NCI-H1105 (cell line): ENCODE measurements around the gene DHRS4L2.
"Not testable (repeated sequence)": the region's sequence is repeated elsewhere in the genome, so short reads cannot be mapped to it uniquely, and the experiment has no call there.

Experiments
- DNase-seq: peaks from one replicate; lab custom pipeline; 2025; lab: John Stamatoyannopoulos, UW

DHRS4L2 gene

DNA sequence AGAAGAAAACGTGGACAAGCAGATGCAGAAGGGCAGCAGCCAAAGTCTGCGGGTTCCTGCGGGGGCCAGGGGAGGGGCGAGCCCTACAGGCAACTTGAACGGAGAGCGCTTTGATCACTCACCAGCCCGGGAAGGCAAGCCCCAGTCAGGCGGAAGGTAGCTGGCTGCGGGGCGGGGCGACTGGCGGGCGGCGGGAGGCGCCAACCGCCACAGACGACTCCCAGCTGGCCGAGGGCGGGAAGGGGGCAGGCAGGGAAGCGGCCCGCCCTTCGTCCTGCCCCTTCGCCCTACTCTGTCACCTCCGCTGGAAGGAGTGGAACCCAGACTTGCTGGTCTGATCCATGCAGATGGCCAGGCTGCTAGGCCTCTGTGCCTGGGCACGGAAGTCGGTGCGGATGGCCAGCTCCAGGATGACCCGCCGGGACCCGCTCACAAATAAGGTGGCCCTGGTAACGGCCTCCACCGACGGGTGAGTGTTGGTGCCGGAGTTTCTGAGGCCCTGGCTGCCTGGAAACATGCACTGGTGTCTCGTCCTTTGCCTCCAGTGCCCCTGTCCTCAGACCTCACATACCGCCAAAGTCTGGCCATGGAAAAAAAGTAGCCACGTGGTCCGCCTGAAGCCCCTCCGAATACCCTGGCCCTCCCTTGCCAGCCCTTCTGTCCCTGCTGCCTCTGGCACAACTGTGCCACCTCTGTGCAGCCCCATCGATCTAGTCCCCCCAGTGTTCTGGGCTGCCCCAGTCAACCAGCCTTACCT, at the start of gene DHRS4L2:
DHRS4L2 (plus strand) TSS at position 323 of the 757 bp plus-strand sequence; CDS start at position 342, 19 bp downstream.
- DNase-seq: not testable (repeated sequence)

DNA sequence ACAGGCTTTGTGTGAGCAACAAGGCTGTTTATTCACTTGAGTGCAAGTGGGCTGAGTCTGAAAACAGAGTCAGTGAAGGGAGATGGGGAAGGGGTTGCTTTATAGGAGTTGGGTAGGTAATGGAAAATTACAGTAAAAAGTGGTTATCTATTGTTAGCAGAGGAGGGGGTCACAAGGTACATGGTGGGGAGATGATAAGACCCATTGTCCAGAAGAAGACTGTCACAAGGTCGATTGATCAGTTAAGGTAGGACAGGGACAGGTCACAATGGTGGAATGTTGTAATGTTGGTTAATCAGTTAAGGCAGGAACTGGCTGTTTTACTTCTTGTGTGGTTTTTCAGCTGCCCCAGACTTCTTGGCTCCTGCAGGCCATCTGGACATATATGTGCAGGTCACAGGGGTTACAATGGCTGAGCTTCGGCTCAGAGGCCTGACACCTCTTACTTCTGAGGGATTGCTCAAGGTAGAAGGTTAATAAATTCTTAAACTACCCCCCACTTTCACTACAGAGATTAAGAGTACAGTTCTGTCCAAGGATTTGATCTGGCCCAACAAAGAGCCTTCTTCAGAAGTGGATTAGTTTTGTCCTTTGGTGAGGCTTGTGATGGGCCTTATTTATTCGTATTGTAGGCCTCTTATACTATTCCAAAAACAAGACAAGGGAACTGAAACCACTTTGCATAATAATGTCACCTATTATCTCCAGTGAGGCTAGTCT, 49.0 kb upstream of the DHRS4L2 start:
- DNase-seq: no peak

DNA sequence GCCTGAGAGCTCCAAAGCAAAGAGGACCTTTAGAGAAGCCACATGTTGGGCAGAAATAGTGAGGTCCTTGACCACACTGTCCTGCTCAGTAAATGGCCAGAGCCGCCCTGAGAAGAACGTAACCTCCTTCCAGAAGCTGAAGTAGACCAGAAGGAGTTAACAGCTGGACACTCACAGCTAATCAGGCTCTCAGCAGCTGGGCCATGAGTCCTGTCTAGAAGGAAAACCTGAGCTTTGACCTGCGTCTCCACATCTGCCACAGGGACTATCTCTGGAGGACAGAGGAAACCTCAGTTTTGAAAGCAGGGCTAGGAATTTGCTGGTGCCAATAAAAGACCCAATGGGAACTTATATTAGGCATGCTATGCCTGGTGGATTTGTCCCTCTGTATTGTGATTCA, 47.5 kb upstream of the DHRS4L2 start:
- DNase-seq: no peak

DNA sequence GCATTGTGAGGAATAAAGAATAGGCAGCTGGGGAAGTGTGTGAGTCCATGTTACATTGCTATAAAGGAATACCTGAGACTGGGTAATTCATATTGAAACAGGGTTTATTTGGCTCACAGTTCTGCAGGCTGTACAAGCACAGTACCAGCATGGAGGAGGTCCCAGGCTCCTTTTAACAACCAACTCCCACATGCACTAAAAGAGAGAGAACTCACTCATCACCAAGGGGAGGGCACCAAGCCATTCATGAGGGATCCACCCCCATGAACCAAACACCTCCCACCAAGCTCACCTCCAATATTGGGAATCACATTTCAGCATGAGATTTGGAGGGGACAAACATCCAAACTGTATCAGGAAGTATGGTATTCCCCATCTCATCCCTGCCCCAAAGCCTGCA, 47.1 kb upstream of the DHRS4L2 start:
- DNase-seq: no peak

DNA sequence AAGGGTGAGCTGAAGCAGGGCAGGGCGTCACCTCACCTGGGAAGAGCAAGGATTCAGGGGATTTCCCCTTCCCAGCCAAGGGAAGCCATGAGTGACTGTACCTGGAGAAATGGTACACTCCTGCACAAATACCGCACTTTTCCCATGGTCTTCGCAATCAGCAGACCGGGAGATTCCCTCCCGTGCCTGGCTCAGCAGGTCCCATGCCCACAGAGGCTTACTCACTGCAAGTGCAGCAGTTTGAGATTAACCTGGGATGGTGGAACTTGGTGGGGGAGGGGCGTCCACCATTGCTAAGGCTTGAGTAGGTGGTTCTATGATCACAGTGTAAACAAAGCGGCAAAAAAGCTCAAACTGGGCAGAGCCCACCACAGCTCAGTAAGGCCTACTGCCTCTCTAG, 46.1 kb upstream of the DHRS4L2 start:
- DNase-seq: no peak

DNA sequence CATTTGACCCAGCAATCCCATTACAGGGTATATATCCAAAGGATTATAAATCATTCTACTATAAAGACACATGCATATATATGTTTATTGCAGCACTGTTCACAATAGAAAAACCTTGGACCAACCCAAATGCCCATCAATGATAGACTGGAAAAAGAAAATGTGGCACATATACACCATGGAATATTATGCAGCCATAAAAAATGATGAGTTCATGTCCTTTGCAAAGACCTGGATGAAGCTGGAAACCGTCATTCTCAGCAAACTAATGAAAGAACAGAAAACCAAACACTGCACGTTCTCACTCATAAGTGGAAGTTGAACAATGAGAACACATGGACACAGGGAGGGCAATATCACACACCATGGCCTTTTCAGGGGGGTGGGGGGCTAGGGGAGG, 39.7 kb upstream of the DHRS4L2 start:
- not testable (repeated sequence) for DNase-seq

DNA sequence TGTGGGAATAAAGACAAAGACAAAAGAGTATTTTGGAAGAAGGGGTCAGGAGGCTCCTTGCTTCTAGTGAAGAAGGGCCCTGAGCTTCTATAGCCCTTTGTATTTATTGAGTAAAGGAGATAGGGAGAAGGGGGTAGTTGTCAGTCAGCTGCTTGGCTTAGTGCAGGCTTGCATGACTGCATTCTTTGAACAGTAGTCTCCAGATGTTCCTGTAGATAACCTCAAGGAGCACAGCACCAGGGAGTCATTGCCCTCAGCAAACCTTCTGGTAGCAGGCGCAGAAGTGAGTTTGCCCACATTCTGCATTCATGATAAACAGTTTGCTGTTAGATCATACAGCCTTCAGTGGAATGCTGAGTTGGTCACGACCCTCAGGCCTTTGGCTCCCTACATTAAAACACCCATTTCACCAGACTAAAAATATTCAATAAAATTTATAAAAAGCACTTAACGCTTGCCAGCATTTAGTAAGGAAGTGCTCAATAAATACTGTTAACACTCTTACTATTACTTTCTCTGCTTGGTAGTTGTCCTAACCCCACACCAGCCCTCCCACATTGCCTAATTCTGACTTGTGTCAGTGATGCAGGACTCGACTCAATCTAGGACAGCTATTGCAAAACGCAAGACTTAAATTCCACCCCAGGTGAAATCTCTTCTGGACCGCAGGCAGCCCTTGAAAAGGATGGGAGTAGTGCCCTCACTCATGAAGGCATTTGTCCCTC, 38.2 kb upstream of the DHRS4L2 start:
- no peak for DNase-seq

DNA sequence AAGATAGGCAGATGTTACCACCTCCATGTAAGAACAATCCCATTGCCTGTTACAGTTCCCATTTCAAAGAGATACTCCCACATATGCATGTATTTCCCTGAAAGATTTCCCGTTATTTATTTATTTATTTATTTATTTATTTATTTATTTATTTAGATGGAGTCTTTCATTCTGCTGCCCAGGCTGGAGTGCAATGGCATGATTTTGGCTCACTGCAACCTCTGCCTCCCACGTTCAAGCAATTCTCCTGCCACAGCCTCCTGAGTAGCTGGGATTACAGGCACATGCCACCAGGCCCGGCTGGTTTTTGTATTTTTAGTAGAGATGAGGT, 37.6 kb upstream of the DHRS4L2 start:
- not testable (repeated sequence) for DNase-seq

DNA sequence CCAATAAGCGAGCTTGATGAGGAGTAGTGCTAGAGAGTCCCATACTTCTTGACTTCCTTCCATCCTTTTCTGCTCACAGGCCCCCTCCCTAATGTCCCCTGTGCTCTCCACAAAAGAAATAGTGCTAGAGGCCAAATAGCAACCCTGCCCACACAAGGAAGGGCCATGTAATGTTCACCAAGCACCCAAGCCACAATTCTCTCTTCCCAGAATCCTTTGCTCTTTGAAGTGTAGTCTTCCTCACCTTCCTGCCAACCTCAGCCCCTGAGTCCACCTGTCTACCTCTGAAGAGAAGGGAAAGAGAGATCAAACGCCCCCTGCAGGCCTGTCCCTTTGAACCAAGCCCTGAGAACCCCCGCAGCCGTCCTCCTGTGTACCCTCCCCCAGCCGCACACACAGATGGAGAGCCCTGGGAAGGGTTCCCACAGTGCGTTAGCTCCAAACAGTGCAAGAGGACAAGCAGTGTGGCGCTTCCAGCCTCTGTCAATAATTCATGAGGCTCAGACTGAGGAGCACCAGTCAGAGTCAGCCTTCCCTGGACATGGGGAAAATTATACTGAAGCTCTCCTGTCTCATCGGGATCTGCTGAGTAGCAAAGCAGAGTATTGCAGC, 37.0 kb upstream of the DHRS4L2 start:
- no peak for DNase-seq

DNA sequence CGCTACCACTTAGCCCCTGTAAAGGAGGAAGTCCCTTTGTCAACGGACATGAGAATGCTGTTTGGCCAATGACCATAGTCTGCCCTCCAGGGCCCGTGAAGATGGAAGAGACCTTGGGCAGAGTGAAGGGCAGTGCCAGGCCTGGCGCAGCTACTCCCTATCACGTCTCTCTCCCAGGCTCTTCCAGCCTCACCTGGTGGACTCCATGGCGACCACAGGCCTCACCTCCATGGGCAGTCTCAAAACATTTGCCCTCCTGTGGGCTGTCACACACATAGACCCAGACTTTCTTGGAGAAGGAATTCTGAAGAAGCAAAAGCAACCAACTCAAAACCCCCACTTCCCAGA, 35.6 kb upstream of the DHRS4L2 start:
- not testable (repeated sequence) for DNase-seq

DNA sequence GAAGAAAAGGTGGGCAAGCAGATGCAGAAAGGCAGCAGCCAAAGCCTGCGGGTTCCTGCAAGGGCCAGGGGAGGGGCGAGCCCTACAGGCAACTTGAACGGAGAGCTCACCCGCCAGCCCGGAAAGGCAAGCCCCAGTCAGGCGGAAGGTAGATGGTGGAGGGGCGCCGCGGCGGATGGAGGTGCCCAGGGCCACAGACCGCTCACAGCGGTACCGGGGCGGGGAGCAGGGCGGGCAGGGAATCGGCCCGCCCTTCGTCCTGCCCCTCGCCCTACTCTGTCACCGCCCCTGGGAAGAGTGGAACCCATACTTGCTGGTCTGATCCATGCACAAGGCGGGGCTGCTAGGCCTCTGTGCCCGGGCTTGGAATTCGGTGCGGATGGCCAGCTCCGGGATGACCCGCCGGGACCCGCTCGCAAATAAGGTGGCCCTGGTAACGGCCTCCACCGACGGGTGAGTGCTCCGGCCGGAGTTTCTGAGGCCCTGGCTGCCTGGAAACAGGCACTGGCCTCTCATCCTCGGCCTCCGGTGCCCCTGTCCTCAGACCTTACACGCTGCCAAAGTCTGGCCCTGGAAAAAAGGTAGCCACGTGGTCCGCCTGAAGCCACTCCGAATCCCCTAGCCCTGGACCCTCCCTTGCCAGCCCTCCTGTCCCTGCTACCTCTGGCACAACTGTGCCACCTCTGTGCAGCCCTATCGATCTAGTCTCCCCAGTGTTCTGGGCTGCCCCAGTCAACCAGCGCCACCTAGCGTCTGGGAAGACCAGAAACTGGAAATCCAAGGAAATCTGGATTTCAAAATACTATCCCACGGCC, 35.1 kb upstream of the DHRS4L2 start, which contains the start of gene DHRS4:
DHRS4 (plus strand) TSS at position 307 of the 815 bp plus-strand sequence; CDS start at position 326, 19 bp downstream.
- DNase-seq: peak; percentile 80

DNA sequence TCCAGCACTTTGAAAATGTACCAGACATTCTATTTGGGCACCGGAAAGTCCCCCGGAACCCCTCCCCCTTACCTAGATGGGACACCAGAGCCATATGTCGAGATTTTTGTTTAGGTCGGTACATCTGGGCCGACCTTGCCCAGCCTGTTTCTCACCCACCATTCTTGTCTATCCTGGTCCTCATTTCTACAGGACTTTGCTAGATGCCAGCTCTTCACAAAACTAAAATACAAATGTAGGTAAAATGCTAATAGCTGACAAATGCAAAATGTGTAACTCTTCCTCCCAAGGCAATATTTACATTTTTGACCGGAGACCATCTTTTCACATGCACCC, 34.5 kb upstream of the DHRS4L2 start:
- not testable (repeated sequence) for DNase-seq

DNA sequence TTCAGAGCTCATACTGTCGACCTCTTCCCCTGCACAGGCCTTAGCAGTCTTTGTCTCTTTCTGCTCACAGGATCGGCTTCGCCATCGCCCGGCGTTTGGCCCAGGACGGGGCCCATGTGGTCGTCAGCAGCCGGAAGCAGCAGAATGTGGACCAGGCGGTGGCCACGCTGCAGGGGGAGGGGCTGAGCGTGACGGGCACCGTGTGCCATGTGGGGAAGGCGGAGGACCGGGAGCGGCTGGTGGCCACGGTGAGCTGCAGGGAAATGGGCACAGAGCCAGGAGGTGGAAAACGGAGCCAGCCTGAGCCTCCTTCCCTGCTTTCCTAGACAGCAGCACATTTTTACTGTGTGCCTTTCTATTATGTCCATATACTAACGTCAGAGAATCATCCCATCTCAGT, 33.8 kb upstream of the DHRS4L2 start:
- peak; percentile 5 for DNase-seq

DNA sequence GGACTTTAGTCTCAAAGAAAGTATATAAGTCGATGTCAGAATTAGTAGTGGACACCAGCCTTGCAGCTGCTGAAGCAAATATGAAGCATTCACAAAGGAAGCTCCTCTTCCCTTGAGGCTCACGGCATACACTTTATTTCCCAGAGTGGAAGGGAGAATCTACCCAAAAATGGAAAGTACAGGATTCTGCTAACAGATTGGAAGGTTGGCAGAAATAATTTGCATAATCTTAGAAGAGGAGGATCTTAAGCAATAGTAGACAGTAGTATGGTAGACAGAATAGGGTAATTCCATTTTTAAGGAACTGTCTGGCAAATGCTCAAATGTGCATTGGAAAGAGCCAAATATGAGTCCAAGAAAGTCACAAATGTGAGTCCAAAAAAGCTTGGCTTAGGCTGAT, 32.9 kb upstream of the DHRS4L2 start:
- DNase-seq: not testable (repeated sequence)

DNA sequence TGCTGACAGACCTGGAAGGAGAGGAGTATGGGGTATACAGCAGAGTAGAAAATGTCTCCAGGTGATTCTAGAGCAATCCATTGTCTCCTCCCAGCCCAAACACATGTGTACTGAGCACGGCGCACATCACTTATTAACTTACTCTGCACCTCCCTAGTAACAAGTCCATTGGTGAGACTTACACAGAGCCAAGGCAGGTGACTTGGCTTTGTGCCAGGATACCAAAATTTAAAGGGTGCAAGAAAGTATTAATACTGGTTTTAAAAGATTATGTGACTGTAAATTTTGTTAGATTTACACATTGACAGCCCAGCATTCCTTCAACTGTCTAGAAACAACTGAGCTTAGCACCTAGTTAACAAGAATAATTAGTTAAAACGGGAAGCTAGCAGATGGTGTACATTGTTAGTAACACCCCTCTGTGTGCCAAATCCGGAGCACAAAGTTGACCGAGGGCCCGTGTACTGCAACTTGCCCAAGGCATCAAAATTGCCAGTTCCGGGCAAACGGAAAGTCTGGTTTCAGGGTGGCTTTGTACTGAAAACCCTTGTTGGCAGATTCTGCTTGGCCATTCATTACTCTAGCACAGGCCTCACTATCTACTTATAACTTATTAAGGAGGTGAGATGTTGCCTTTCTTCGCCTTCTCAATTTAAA, 30.7 kb upstream of the DHRS4L2 start:
- DNase-seq: not testable (repeated sequence)

DNA sequence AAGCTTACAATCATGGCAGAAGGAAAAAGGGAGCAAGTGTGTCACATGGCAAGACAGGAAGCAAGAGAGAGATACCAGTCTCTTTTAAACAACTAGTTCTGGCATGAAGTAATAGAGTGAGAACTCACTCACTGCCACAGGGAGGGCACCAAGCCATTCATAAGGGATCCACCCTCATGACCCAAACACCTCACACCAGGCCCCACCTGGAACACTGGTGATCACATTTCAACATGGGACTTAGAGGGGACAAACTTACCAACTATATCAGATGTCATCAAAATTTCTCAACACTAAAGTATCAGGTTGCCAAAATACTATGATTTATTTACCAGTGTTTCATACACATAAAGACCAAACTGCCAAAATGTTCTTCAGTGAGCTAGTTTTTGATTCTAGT, 27.8 kb upstream of the DHRS4L2 start:
- not testable (repeated sequence) for DNase-seq

DNA sequence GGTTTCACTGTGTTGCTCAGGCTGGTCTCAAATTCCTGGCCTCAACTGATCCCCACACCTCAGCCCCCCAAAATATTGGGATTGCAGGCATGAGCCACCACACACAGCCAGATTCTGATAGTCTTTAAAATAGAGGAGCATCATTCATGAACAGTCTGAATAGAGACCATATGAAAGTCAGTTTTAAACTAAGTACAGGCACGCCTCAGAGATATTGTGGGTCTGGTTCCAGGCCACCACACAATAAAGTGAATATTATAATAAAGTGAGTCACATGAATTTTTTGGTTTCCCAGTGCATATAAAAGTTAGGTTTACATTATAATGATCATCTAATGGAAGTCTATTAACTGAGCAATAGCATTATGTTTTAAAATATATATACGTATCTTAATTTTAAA, 27.0 kb upstream of the DHRS4L2 start:
- not testable (repeated sequence) for DNase-seq

DNA sequence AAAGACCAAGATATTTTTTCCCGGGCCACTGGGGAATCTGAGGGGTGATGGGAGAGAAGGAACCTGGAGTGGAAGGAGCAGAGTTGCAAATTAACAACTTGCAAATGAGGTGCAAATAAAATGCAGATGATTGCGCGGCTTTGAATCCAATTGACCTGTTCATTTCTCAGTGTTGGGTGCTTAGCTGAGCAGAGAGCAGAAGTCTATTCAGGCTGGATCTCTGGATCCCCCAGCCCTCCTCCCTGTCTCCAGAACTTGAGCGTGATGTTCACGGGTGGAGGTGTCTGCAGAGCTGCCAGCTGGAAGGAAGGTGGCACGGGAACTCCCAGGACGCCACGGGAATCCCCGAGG, 19.6 kb upstream of the DHRS4L2 start:
- DNase-seq: not testable (repeated sequence)

DNA sequence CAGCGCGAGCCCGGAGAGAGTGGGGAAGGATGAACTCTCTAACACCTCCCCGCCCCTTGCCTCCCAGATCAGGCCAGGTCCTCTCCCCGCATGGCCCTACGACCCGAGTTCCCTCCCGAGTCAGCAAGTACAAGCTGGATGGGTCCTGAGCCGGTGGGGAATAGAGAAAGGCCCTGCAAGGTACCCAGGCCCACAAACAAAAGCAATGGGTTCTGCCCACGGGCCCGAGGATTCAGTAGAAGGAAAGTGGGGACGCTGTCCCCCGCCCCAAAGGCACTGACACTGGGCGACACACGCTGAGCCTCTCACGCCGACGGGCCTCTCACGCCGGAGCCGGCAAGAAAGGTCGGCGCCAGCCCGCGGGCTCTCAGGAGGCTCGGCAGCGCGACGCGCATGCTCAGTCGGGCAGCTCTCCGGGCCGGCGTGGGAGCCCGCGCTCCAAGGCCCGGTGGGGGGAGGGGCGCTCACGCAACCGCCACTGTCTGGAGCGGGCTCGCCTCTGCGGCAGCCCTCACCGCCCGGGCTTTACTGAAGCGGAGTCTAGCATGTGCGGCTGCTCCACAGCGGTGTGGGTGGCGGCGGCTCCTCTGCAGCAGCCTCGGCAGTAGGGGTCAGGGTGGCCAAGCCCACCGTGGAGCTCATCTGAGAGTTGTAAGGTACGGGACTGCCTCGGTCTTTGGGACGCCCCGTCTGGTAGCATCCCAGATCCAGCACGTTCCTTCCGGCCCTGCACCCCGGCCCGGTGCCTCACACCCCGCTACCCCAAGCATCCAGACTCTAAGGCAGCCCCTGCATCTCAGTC, 19.0 kb upstream of the DHRS4L2 start:
- DNase-seq: peak; percentile 2

DNA sequence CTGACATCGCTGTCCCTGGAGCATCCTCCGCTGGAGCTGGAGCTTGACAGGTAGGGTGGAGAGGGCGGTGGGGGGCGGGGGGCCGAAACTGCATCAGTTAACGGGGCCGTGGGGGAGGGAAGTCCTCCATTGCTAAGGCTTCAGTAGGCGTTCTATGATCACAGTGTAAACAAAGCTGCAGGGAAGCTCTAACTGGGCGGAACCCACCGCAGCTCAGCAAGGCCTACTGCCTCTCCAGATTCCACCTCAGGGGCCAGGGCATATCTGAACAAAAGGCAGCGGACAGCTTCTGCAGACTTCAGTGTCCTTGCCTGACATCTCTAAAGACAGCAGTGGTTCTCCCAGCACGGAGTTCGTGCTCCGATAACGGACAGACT, 18.5 kb upstream of the DHRS4L2 start:
- DNase-seq: not testable (repeated sequence)
